HG03575 (cell line): ENCODE measurements around the gene NRCAM.

Experiments used
- ATAC-seq: cut with Tn5 transposase; IDR thresholded peaks from one replicate; pipeline ENCODE4 v1.9.1; 2021; ENCODE audit not compliant: unreplicated experiment, insufficient number of reproducible peaks, low FRiP score; ENCODE audit errors: extremely low read depth

NRCAM gene

DNA sequence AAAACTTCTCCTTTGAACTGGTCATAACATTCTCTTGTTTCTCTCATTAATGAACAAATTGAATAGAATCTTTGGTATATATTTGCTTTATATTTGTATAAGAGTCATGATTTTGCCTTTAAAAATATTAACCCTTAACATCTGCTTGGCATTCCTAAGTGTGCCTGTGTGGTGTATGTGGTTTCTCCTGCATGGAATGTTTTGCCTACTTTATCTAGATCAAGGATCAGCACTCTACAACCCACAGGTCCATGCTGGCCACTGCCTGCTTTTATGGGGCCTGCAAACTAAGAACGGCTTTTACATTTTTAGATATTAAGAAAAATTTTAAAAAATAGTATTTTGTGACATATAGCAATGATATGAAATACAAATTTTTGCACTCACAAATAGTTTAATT, 321.8 kb downstream of the NRCAM start:
- ATAC-seq: no peak

DNA sequence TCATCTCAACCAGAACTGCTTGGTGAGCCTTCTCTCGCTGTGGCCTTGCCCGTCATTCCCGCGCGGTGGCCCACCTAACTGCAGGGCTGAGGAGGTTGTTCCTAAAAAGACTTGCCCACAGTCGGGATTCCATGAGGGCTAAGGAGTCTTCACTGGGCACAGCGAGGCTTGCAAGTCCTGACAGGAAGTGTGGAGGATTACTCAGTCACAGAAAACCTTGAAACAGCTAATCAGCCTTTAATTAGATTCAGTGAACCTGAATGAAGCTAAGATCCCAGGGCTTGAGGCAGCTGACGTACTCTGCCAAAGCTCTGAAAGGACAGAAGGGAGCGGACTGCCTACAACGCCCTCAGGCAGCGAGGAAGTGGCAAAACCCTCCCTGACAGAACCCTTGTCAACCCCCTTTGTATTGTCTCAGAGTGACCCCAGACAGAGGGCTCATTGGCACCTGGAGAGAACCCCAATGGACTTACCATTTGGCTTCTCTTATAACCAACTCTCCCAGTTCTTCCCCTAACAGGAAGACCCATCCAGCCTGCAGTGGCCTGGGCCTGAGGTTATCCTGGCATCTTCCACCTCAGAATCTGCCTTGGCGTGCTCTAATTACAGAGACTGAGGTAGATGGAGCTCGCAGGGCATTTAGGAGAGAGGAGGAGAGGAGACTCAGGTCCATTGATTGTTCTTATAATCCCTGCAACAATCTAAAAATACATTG, 323.5 kb downstream of the NRCAM start:
- ATAC-seq: no peak

GRCh38 chr7:108130261-108130660, 326.0 kb downstream of the NRCAM start, which contains the start of gene LAMB4:
LAMB4 (minus strand) TSS chr7:108130361; CDS start chr7:108123164, 7,197 bp downstream.
- no peak for ATAC-seq

DNA sequence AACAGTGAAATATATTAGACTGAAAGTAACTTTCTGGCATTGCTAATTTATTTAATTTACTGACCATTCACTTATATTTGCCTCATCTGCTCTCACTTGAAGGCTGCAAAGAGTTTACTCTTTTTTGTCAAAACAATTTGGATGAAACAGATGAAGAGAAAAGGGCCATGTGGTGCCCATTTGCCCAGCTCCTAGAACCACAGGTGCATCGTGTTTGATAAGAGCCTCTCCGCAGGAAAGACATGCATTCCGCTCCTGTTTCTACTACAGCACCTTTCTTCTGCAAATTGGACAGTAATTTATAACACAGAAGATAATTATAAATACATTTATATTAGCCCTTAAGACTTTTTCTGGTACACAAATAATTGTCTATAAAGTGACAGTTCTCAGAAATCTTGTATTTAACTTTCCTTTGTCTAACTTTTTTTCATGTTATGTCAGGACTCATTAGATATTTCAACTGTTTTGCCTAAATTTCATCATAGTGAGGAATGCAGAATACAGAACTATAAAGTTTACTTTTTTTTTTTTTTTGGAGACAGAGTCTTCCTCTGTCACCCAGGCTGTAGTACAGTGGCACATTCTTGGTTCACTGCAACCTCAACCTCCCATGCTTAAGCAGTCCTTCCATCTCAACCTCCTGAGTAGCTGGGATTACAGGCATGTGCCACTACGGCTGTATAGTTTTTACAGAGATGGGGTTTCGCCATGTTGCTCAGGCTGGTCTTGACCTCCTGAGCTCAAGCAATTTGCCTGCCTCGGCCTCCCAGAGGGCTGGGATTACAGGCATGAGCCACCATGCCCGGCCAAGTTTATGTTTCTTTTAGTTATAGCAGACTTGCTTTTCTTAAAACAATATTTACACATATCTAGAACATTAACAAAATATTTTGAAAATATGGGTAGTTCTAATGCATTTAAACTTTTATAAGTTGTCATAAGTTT, 326.9 kb downstream of the NRCAM start:
- no peak for ATAC-seq

- ATAC-seq: no peak
Measured at GRCh38 chr7:108128514-108128913, 327.7 kb downstream of the NRCAM start.

DNA sequence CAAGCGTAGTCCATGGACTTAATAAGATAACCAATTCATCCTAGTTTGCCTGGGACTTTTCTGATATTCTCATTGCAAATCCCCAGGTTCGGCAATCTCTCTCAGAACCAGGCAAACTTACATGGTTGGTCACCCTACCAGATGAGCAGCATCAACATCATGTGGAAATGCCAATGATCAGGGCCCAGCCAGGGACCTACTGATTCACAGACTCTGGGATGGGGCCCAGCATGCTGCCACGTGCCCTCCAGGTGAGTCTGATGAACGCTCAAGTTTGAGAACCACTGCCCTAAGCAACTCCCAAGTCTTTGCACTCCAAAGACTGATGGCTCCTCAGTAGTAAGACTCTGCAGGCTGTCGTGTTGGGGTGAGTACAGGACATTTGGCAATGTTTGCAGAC, 328.8 kb downstream of the NRCAM start:
- no peak for ATAC-seq

DNA sequence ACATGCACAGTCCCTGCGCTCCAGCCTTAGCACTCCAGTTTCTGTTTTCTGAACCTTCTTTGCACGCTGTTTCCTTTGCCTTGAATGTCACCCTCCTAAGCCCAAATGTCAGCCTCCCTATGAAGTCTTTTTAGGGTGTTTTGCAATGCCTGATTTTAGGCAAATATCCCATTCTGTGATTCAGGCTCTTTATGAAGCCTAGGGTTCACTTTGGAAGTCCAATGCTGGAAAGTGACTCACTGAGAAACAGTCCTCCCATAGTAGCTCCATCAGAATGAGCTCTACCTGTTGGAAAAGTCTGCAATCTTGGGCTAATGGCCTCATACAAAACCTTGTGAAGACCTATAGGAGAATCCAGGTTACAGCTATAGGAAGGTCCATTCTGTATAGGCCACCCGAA, 331.4 kb downstream of the NRCAM start:
- no peak for ATAC-seq

- ATAC-seq: no peak
Measured at GRCh38 chr7:108122181-108122580, 334.1 kb downstream of the NRCAM start.

GRCh38 chr7:108120933-108121332, 335.3 kb downstream of the NRCAM start:
- no peak for ATAC-seq

DNA sequence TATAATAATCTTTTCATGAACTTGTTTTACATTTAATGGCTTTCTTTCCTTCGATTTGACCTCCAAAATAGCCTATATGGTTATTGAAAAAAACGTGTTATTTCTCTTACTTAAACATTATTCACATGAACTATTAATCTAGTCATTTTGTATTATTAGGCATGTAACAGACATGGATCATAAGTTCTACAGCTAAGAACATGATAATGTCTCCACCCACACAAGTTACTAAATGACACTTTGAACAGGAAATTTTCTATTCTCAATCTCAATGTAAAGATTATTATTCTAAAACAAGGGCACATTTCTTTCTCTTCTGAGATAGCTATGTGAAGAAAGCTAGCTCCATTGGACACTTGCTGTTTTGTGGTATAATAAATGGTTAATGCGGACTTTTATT, 336.0 kb downstream of the NRCAM start:
- no peak for ATAC-seq

- ATAC-seq: no peak
Measured at GRCh38 chr7:108118959-108119358, 337.3 kb downstream of the NRCAM start.

DNA sequence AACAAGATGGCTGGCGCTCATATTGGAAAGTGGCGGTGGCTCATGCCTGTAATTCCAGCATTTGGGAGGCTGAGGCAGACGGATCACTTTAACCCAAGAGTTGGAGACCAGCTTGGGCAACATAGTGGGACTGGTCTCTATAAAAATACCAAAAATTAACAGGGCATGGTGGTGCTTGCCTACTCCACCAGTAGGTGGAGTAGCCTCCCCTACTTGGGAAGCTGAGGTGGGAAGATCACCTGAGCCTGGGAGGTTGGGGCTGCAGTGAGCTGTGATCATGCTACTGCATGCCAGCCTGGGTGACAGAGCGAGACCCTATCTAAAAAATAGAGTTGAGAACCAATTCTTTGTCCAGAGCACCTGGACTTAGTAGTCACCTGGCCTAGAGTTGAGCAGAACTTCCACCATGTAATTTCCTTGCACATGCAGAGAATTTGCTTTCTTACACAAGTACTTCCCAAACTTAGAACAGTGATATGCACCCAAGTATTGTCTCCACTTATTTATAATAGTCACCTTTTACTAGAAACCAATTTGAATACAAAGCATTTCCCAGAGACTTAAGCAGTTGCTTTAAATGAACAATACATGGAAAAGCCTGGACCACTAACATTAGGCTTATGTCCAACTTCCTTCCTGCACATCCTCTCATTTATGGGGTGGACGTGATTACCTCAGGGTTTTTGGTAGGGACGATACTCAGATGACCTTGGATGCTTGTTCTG, 342.0 kb downstream of the NRCAM start:
- ATAC-seq: no peak

DNA sequence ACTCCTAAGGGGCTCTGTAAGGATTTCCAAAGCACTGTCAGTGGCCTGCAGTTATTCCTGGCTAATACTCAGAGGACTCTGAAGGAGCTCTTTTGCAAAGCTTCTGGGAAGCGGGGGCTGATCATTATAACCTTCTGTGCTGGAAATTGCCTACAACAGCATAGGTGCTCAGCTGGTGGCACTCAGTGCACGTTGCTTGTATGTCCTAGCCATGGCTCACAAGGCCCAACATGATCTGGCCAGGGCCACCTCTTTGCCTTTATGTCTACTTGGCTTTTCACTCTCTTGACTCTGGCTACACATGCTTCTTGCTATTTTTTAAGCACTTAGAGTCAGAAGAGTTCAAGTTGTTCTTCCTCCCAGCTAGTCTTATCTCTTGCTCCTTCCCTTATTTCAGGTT, 343.6 kb downstream of the NRCAM start:
- no peak for ATAC-seq

GRCh38 chr7:108109221-108109908, 346.9 kb downstream of the NRCAM start:
- ATAC-seq: no peak

DNA sequence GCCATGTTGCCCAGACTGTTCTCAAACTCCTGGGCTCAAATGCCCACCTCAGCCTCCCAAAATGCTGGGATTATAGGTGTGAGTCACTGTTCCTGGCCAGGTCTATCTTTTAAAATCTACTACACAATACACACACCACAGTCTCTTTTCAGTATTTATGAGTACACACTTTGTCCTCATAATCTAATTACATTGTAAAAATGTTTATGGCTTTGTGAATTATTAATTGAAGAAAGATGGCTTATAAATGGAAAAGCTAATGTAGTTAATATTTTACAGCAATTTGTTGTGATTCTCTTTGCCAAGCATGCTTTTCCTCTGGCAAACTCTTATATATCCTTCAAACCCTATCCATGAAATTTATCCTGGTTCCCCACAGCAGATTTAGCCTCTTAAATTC, 348.1 kb downstream of the NRCAM start:
- no peak for ATAC-seq

DNA sequence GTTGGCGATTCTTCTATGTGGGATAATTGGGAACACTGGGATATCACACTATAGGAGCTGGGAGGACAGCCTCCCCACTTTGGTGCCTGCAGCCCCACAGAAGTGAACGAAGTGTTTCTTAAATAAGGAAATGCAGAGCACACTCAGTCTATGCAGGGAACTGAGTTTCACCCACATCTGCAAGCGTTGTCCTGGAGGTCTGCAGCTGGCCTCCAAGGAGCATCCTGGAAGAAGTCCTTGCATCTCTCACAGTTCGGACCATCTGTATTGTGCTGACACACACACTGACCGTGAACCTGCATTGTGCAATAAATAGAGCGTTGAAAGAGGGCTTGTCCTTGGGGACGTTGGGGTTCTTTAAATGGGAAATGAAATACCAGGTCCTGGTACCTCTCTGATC, 351.9 kb downstream of the NRCAM start:
- ATAC-seq: no peak

- no peak for ATAC-seq
Measured at GRCh38 chr7:108103558-108104298, 352.5 kb downstream of the NRCAM start.

- ATAC-seq: no peak
Measured at GRCh38 chr7:108102671-108103312, 353.4 kb downstream of the NRCAM start.
